Loucy (cell line): ENCODE results near the gene EXOC3L2.
"Not testable (repeated sequence)": the region's sequence is repeated elsewhere in the genome, so short reads cannot be mapped to it uniquely, and the experiment has no call there.

ENCODE experiments used
- EZH2phosphoT487 ChIP-seq: fragments of 200-600 bp; IDR thresholded peaks from 2 replicates; pipeline ENCODE4 v1.6.1; 2018; ENCODE audit warnings: antibody characterized with exemption, mild to moderate bottlenecking, moderate library complexity, borderline replicate concordance
- TF ChIP-seq, protein P1 (sequence below): fragments of 200-600 bp; sonication (generic); conservative IDR thresholded peaks from 2 replicates; pipeline ENCODE4 v1.5.1; 2014; ENCODE audit warnings: mild to moderate bottlenecking, antibody characterized with exemption, low read length

DNA sequence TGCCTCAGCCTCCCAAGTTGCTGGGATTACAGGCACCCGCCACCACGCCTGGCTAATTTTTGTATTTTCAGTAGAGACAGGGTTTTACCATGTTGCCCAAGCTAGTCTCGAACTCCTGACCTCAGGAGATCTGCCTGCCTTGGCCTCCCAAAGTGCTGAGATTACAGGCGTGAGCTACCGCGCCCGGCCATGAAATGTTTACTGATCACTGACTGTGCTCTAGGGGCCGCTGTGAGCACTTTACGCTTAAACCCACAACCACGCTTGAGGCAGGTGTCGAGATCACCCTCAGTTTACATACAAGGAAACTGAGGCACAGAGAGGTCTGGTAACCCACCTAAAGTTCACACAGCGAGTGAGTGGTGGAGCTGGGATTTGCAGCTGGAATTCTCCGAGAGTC is 24.7 kb upstream of the EXOC3L2 start:
- TF ChIP-seq, protein P1, sequence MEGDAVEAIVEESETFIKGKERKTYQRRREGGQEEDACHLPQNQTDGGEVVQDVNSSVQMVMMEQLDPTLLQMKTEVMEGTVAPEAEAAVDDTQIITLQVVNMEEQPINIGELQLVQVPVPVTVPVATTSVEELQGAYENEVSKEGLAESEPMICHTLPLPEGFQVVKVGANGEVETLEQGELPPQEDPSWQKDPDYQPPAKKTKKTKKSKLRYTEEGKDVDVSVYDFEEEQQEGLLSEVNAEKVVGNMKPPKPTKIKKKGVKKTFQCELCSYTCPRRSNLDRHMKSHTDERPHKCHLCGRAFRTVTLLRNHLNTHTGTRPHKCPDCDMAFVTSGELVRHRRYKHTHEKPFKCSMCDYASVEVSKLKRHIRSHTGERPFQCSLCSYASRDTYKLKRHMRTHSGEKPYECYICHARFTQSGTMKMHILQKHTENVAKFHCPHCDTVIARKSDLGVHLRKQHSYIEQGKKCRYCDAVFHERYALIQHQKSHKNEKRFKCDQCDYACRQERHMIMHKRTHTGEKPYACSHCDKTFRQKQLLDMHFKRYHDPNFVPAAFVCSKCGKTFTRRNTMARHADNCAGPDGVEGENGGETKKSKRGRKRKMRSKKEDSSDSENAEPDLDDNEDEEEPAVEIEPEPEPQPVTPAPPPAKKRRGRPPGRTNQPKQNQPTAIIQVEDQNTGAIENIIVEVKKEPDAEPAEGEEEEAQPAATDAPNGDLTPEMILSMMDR: not testable (repeated sequence)
- TF ChIP-seq EZH2phosphoT487: not testable (repeated sequence)
